GM19238 (cell line): ENCODE data around the gene EMC1.
"Not testable (repeated sequence)": the region's sequence is repeated elsewhere in the genome, so short reads cannot be mapped to it uniquely, and the experiment has no call there.

Experiments
- DNase-seq: peaks from one replicate; pipeline ENCODE4 v3.0.0; 2011; ENCODE audit warnings: low spot score; ENCODE audit not compliant: insufficient read length

EMC1 gene

GRCh38 chr1:19216585-19216984 is 34.7 kb downstream of the EMC1 start:
- DNase-seq, result not testable (repeated sequence)

- no peak for DNase-seq
These were observed 37.7 kb downstream of the EMC1 start for GRCh38 chr1:19213580-19213979.

DNA sequence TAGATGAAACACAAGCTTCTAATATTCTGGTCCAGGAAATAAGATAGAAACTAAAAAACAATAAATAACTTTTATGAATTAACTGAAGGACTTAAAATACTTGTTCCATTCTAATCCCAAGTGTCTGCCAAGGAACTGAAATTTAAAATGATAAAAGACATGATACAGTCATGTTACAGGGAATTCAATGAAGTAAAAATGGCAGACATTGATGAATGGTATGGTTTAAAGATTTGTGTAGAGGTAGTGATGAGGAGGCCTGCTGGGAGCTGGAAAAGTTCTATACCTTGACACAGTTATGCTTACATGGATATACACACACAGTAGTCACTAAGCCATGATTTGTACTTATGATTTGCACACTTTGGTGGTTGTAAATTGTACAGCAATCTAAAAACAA is 39.2 kb downstream of the EMC1 start:
- DNase-seq, result no peak

- DNase-seq, result no peak
These were observed 40.4 kb downstream of the EMC1 start for GRCh38 chr1:19210772-19211549.

DNA sequence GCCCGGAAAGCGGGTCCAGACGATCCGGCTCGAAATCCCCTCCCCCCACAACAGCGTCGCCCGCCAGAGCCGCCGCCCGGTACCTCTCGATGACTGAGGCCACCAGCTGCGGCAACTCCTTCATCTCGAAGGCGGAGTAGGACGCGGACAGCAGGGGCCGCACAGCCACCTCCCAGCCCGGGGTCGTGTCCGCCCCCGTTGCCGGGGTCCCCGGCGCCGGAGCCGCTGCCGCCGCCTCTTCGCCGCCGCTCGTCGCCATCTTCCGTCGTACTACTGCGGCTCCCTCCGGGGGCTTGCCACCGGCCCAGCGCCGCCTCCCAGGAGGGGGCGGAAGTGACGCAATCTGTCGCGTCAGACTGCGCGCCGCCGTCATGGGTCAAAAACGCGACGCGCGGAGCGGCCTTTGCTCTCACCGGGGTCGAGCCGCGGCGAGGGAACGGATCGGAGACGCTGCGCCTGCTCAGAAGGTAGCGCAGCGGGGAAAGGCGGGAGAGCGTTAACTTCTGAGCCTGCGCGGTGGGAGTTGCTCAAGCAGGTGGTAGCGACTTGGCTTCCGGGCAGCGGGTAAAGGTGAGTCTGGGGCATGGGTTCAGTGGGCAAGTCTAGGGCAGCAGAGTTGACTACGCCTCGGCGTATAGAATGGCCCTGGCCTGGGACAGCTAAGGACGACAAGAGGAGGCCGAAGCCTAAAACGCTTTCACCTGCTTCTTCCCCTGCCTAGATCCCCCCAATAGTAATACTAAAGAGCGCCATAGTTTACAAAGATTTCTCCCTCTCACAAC is 41.1 kb downstream of the EMC1 start, which contains the start of gene UBR4:
TSS of gene UBR4 (minus strand) at position 277 of the 782 bp plus-strand sequence. CDS start at position 259, 18 bp downstream.
- DNase-seq, result peak; percentile 72

- peak; percentile 30 for DNase-seq
These were observed 41.8 kb downstream of the EMC1 start for GRCh38 chr1:19209439-19209989.

GRCh38 chr1:19208710-19209438 is 42.5 kb downstream of the EMC1 start:
- no peak for DNase-seq

GRCh38 chr1:19206947-19207346 is 44.4 kb downstream of the EMC1 start:
- DNase-seq, result no peak

GRCh38 chr1:19205845-19206244 is 45.5 kb downstream of the EMC1 start:
- DNase-seq, result no peak

GRCh38 chr1:19205403-19205802 is 45.9 kb downstream of the EMC1 start:
- DNase-seq, result no peak

GRCh38 chr1:19204446-19205266 is 46.7 kb downstream of the EMC1 start:
- DNase-seq, result no peak

DNA sequence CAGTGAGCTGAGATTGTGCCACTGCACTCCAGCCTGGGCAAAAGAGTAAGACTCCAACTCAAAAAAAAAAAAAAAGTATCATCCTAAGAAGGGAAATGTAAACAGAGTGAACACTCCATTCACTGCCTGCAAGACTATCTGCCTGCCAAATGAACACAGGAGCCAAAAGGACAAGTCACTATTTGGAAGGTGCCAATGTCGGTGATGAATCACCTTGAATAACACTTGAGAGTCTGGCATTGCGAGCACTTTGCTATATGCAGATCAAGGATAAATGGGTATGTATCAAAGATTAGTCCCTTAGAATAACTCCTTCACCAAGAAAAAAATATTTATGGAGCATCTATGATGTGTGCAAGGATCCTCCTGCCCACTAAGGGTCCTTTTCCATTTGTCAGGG is 47.9 kb downstream of the EMC1 start:
- no peak for DNase-seq

- no peak for DNase-seq
These were observed 48.9 kb downstream of the EMC1 start for GRCh38 chr1:19202396-19202795.

DNA sequence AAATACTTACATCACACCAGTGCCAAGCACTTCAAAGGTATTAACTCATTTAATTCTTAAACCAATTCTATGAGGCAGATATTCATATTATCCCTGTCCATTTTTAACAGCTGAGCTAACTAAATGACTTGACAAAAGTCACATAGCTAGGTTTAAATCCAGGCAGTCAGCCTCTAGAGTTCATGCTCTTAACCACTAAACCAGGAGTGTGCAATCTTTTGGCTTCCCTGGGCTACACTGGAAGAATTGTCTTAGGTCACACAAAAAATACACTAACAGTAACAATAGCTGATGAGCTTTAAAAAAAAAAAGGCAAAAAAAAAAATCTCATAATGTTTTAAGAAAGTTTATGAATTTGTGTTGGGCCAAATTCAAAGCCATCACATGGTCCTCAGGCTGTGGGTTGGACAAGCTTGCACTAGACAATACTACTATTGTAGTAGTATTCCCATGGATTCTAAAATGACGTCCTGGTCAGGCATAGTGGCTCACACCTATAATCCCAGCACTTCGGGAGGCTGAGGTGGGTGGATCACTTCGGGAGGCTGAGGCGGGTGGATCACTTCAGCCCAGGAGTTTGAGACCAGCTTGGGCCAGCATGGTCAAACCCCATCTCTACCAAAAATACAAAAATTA is 51.2 kb downstream of the EMC1 start:
- no peak for DNase-seq

- no peak for DNase-seq
These were observed 51.9 kb downstream of the EMC1 start for GRCh38 chr1:19199329-19199968.

DNA sequence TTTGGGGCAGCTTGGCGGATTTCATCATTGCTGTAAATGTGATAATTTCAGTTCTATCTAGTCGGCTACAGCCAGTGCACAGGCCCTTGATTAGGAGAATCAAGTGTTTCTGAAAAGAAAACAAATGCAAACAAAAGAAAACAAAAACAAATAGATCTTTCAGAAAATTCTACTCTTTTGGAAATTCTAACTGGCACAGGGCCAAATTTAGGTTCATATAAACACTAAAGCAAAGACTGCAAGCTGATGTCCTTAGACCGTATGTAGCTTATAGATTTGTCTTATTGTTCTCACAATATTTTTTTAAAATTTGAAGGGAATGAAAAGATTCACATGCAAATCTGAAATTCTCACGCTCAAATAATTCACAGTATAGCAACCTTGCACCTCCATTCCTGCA is 52.5 kb downstream of the EMC1 start:
- no peak for DNase-seq

- DNase-seq, result no peak
These were observed 53.5 kb downstream of the EMC1 start for GRCh38 chr1:19197845-19198244.

DNA sequence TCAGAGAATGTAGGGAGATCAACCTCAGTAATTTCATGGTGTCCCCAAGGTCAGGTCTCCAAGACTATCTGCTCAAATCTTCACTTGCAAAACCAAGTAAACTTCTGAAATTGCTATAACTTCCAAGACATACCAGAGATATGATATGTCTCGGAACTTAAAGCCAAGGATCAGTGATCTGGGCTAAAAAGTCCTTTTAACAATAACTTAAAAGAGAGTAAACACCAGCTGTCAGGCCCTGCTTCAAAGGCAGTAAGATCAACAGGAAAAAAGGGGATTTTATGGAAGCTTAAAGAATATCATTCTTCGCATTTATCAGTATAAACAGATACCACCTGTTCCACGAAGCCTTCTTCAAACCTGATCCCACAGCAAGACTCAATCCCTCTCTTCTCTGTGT is 55.0 kb downstream of the EMC1 start:
- DNase-seq, result no peak

DNA sequence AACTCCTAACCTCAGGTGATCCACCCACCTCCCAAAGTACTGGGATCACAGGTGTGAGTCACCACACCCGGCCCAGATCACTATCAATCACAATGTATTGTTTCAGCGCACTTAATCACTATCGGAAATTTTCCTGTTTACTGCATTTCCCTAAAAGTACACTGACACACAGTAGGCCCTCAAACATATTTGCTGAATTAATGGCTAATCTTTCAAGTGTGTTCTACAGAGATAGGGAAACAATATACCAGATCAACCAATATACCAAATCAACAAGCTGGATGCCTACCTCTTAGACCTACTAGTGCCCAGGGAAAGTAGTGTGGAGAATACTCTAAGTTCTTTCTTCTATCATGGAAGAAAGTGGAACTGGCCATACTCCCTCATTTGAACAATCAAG is 58.3 kb downstream of the EMC1 start:
- no peak for DNase-seq

GRCh38 chr1:19191811-19192210 is 59.5 kb downstream of the EMC1 start:
- no peak for DNase-seq
